ENCODE data around the gene SETD5.
"Not testable (repeated sequence)": the region's sequence is repeated elsewhere in the genome, so short reads cannot be mapped to it uniquely, and the experiment has no call there.

SETD5 gene

DNA sequence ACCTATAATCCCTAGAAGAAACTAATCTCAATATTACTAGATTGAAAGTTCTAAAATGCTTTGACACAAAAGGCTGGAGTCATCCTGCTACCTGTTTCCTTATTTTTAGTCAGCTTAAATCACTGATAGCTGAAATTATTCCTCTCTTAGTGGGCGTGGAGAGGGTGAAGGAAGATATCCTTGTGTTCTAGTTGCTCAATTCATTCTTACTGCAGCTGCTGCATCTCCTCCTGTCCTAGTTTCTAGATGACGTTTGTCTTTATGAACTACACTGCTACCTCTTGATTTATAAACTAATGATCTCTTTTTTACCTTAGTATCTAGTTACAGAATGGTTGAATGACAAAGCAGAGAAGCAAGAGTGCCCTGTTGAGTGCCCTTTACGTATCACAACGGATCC, 50.7 kb downstream of the SETD5 start:
- H3K27ac ChIP-seq: no peak overlapping the region
- no peak for DNase-seq (ENCODE audit: low read depth, low spot score)

DNA sequence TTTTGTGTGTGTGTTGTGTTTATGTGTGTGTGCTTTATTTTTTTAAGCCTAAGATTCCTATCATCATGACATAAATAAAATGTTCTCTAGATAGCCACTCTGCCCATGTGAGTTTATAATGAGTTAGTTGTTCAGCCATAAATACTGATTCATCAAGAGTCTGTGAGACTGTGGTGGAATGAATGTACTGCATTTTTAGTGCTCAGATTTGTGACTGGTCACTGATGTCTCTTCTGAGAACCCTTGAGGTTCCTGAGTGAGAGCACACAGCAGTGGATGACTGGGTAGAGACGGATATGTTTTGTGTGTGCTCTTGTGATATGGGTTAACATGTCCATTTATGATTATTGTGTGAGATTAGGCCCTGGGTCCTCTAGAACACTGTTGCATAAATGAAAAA, 51.2 kb downstream of the SETD5 start:
- DNase-seq (ENCODE audit: low read depth, low spot score): no peak
- no peak overlapping the region for H3K27ac ChIP-seq

DNA sequence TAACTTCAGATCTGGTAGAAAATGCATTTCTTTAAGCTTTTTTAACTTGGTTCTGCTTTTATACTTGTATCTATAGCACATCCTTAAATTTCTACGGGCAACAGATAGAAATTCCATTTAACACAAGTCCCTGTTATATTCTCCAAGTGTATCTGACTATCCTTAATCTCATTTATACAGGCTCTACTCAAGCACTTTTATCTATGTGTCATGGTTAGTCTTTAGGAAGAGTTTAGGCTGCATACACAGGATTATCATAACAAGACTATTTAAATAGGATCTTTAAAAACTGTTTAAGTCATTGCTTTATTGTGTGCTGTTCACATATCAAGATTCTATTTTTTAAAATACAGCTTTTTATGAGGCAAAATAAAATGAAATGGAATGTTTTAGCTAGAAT, 52.7 kb downstream of the SETD5 start:
- no peak overlapping the region for H3K27ac ChIP-seq
- no peak for DNase-seq (ENCODE audit: low read depth, low spot score)

DNA sequence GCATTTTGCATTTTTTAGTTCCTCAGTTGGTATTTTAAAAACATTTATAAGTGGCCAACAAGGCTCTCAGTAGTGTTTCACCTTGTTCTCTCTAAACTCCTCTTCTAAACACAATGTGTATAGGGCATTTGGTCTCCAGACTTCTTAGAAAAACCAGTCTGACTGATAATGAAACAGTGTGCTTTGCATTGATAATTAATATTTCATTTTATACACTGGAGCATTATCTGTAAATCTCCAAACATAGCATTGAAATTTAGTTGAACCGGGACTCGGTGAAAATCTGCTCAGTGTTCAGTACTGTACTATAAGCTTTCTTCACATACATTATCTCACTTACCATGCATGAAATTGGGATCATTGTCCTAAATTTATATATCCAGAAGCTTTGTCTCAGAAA, 53.6 kb downstream of the SETD5 start:
- H3K27ac ChIP-seq: no peak overlapping the region
- DNase-seq (ENCODE audit: low read depth, low spot score): no peak

DNA sequence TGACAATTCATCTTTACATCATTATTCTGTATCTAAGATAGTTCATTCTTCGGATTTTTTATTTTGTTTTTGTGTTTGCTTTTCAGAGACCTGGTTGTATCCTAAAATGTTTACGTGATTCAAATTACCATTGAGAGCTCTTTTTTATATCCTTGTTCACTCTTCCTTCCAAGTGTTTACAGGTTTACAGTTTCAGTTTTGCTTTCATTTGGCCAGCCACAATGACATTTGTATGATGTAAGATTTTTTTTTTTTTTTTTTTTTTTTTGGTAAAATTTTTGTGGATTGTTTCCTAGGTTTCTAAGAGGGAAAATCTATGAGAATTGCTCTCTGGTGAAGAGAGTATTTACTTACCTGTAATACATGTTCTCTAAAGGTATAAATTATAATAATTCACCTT, 55.0 kb downstream of the SETD5 start:
- H3K27ac ChIP-seq: no peak overlapping the region
- no peak for DNase-seq (ENCODE audit: low read depth, low spot score)

DNA sequence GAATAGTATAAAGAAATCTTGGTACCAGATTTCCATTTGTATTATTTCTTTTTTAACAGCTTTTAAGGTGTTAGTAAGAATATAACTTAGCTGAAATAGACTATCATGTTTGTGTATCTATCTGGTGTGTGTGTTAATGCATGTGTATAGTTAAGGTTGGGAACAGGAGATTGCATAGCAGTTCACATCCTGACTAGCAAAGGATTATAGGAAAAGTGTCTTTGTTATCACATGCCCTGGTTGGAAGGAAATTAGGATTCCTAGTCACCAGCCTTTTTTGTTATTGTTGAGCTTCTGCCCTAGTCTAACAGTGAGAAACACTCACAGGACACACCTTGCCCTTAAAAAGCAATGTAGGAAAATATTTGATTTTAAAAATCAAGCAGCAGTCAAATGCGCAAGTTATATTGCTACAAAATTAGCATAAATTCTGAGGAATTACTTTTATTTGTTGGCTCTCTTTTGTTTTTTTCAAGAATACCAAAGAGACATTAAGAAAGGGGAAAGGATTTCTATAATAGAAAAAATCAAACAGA, 58.2 kb downstream of the SETD5 start:
- H3K27ac ChIP-seq: no peak overlapping the region
- DNase-seq (ENCODE audit: low read depth, low spot score): no peak

DNA sequence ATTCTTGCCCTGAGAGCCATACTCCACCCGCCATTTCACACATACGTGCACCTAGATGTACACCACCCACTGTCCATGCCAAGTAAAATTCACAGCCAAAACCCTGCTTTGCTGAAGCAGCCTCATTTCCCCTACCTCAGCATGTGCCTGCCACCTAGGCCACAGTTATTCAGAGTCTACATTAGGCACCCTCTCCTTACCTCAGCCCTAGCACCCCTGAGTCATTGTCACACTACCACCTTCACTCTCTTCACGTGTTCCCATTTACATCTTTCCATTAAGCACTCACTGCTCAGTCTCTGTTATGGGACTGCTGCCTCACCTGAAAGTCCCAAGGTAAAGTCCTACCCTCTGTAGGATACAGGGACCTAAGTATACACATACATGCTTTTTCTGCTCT, 70.0 kb downstream of the SETD5 start:
- no peak for DNase-seq (ENCODE audit: low read depth, low spot score)
- H3K27ac ChIP-seq: no peak overlapping the region

DNA sequence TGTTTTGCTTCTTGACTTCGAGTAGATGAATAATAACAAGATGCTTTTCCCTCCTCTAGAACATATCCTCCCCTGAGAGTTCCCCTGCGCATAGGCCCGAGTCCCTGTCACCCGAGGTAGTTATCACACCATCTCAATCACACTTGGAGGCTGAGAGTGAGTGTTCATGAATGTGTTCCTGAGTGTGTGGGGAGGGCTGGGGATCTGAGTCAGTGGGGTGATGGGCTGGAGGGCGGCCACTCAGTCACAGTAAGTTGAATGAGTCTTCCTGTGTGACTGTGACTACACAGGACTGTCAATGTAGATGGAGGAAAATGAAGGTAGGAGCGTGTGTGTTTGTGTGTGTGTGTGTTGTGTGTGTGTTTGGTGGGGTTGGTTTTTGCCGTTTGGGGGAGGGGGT, 71.0 kb downstream of the SETD5 start:
- no peak overlapping the region for H3K27ac ChIP-seq

DNA sequence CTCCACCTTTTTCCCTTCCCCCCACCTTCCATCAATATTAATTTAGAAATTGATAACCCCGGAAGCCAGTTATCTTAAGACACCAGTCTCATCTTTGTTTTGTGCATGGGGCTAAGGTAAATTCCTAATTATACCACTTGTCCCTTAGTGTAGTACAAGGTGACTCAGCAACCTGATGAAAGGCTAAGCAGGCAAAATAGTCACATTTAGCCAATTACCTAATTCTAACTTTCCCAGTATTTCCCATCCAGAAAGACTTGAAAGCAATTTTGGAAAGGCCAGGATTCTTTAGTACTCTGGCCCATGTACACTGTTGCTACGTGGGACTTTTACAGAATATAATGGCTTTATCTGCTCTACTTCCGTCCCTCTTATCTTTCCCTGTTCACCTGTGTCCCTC, 72.6 kb downstream of the SETD5 start:
- H3K27ac ChIP-seq: no peak overlapping the region
- DNase-seq (ENCODE audit: low read depth, low spot score): no peak

More for the DNA sequence above, 71.0 kb downstream of the SETD5 start:
- no peak for DNase-seq (ENCODE audit: low read depth, low spot score)

DNA sequence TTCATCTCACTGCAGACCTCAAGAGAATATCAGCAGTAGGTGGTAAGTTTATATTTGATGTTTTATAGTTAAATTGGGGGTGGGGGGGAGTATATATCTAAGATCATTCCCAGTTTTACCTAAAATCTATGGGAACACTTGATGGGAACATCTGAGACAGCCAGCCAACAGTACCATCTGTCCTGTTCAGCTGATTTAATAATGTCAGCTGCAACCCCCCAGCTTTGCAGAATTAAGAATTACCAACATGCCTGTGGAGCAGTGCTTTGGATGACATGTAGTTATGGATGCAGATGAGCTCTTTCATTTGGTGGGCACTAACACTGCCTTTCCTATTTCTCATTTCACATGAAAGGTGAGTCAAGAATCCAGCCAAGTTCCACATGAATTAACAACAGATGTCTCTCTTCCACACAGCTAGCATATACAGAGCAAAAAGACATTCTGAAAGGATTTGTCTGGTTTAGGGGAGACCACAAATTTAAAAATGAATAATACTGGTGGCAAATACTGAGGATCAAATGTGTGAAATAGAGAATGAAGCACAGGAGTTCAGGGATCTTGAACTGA, 76.2 kb downstream of the SETD5 start:
- no peak overlapping the region for H3K27ac ChIP-seq
- no peak for DNase-seq (ENCODE audit: low read depth, low spot score)

DNA sequence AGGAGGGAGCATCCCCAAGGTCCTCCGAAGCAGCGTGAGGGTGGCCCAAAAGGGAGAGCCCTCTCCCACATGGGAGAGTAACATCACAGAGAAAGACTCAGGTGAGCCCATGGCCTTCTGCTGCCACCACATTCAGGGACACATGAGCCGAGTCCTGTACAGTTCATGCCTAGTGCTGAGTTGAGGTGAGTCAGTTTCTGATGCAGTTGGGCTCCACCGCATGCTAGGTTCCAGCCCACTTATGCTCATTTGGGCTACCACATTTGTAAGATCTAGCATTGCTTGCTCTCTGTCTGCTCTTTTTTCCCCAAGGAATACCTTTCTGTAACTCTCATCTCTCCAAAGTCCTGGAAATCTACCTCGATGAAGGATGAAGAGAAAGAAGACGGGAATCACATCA, 77.1 kb downstream of the SETD5 start:
- H3K27ac ChIP-seq: no peak overlapping the region
- DNase-seq (ENCODE audit: low read depth, low spot score): no peak

DNA sequence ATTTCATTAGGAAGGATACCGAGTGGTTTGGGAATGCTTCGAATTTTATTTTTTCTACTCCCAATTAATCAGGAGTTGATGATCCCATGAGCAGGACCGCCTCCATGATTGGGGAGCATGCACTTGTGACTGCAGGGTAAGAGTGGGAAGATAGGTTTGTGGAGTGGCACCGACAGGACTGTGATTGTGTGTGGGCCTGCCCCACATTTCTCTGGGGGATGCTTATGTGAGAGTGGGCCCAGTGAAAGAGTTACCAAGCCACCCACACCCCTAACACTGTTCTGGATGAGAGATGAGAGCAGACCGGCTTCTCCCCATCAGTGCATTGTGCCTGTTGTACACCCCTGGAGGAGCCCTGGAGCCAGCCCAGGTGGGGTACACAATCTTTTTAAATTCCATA, 79.5 kb downstream of the SETD5 start:
- no peak overlapping the region for H3K27ac ChIP-seq
- DNase-seq (ENCODE audit: low read depth, low spot score): no peak

DNA sequence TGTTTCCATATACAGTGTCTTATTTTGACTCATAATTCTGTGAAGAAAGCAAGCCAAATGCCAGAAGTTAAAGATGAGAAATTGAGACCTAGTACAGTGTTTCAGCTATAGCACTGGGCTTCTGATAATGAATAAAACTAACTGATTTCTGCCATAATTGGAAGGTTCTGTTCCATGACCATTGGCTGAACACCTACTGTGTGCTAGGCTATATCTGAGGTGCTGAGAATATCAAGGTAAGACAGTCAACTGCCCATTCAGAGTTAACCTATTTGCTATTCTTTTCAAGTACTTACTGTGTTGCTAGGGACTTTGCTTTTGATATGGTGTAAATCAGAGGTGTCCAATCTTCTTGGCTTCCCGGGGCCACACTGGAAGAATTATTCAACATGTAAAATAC, 82.8 kb downstream of the SETD5 start:
- H3K27ac ChIP-seq: no peak overlapping the region
- no peak for DNase-seq (ENCODE audit: low read depth, low spot score)

DNA sequence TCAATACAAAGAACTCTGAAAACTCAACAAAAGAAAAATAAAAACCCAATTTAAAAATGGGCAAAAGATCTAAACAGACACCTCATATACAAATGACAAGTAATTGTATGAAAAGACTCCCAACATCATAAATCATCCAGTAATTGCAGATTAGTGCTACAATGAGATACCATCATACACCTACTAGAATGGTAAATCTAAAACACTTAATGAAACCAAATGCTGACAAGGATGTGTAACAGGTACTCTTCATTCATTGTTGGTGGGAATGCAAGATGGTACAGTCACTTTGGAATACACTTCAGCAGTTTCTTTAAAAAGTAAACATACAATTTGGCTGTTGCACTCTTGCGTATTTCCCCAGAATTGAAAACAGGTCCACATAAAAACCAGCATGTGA, 87.8 kb downstream of the SETD5 start:
- no peak overlapping the region for H3K27ac ChIP-seq
- DNase-seq (ENCODE audit: low read depth, low spot score): no peak

DNA sequence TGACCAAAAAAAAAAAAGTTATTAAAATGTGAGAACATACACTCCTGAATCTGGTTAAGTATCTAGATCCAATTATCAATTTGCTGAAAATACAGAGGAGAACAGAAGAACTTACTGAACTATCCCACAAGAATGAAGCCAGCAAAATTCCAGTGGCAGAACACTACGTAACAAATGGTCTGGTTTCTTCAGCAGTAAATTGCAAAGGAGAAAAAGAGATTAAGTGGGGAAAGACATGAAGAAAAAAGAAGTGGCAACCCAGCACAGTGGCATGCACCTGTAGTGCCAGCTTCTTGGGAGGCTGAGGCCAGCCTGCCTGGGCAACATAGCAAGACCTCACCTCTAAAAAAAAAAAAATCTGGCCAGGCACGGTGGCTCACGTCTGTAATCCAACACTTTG, 94.1 kb downstream of the SETD5 start:
- DNase-seq (ENCODE audit: low read depth, low spot score): no peak
- no peak overlapping the region for H3K27ac ChIP-seq

DNA sequence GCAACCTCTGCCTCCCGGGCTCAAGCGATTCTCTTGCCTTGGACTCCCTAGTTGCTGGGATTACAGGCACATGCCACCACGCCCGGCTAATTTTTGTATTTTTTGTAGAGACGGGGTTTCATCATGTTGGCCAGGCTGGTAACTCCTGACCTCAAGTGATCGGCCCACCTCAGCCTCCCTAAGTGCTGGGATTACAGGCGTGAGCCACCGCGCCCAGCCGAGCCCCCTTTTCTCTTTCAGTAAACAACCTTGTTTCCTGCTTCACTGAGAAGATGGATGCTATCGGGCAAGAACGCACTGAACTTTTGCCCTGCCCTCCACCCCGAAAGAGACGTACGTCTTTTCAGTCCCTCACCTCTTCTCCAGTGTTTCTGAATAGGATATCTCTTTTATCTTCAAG, 96.6 kb downstream of the SETD5 start:
- H3K27ac ChIP-seq; DNase-seq (ENCODE audit: low read depth, low spot score): not testable (repeated sequence)

DNA sequence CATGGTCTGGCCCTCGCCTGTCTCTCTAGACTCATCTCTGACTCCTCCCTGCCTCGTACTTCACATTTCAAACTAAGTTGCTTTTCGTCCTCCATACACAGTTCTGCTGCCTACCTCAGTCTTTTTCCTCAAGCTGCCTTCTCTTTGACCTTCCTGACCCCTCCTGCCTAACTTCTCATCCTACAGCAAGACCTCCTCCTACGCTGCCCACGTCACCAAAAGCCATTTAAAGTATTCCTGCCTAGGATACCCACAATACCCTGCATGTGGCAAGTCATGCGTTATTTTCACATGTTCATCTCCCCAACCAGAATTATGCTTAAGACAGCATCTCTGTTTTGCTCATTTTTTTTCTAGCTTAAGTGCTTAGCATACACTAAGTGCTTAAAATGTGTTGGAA, 99.5 kb downstream of the SETD5 start:
- no peak overlapping the region for H3K27ac ChIP-seq
- DNase-seq (ENCODE audit: low read depth, low spot score): no peak

DNA sequence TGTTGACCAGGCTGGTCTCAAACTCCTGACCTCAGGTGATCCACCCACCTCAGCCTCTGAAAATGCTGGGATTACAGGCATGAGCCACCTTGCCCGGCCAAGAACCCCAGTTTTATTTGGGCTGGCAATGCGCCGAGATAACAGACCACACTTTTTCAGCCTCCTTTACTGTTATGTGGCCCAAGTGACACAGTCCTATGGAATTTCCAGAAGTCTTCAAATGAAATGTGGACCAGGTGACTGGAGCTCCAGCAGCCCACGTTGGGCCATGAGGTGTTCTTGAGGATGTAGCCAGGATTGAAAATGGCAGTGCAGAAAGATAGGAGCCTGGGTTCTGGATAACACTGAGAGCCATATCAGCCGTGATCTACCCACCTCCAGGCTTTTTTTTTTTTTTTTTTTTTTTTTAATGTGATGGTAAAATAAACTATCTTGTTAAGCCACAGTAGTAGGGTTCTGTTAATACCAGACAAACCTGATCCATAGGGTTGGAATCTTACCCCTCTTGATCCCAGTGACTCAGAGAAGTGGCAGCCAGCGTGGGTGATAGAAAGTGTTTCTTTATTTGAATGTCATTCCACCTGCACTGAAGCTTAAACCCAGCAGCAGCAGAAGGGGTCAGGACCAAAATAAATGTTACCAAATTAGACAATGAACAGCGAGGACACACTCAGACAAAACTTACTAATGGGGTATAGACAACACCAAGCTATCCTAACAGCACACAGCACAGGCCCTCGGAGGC, 100.6 kb downstream of the SETD5 start:
- H3K27ac ChIP-seq: peak overlapping the region; percentile 10
- peak; percentile 44 for DNase-seq (ENCODE audit: low read depth, low spot score)

DNA sequence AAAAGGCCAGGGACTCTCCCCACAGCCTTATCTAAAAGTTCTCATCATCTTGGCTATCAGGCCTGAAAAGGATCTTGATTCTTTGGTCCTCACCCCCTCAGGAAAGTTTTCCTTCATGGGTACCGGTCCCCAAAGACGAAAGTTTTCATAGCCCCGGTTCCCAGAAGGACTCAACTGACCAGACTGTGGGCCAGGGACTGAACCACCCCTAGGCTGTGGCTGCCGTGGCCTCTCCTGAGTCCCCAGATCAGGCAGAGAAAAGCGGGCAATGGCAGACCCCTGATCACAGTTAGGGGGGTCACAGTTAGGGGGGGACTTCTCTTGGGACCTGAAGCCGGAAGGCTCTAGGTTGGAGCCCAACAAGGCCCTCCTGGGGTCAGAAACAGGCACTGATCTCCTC, 101.4 kb downstream of the SETD5 start:
- no peak overlapping the region for H3K27ac ChIP-seq
- no peak for DNase-seq (ENCODE audit: low read depth, low spot score)

DNA sequence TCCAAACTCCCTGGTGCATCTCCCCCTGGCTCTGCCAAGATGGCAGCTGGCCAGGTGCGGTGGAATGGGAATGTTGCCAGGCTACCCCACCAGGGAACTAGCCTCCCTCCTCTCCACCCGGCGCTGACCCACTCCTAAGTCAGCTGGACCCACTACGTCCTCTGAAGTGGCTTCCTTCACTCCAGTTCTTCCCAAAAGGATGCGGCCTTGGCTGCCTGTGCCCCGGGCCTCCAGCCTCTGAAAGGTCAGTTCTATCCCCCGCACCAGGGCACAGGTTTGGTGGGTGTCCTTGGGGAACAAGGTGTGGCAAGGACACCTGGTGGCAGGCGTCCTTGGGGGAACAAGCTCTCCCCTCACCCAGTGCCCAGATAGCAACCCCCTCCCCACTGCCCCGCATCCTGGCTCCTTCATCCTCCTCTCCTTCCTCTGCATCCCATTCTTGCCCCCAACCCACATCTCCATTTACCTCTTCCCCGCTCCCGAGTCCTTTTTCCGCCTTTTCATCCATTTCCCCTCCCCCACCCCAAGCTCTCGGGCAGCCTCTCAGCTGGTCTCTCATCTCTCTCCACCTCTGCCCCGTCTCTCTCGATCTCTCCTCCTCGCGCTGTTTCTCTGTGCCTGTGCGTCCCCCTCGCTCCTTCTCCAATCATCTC, 102.2 kb downstream of the SETD5 start:
- no peak overlapping the region for H3K27ac ChIP-seq
- no peak for DNase-seq (ENCODE audit: low read depth, low spot score)

Measured in epithelial cell of prostate (primary cell).